Psoas muscle (tissue), 8 donors: Measurements from ENCODE around the gene PCDH19. TPM values are rescaled to one million over a fixed set of nuclear protein-coding genes. Genes with fewer than 3 reads are reported as not detected.

Experiments used
- ATAC-seq, 4 donors: fragments of 200-7000 bp; cut with Tn5 transposase; one replicate each; pipeline ENCODE4 v1.9.1; 2020; ENCODE audit warnings: moderate library complexity in 3 of 4, mild to moderate bottlenecking in 2 of 4
- DNase-seq, 2 donors: peaks; one replicate each; pipeline ENCODE4 v3.0.0-alpha.2; 2020
- H3K27ac ChIP-seq: fragments of 200-600 bp; one replicate; pipeline ENCODE4 v1.8.0; 2022
- H3K27me3 ChIP-seq, 3 donors: fragments of 200-600 bp in 1 of 3; one replicate each; pipeline versions ENCODE4 v1.6.1 to v1.8.0; 2013 to 2022; ENCODE audit warnings: low read length in 2 of 3, mild to moderate bottlenecking in 2 of 3, moderate library complexity in 1 of 3; ENCODE audit not compliant: insufficient read depth in 3 of 3
- H3K36me3 ChIP-seq, 2 donors: fragments of 200-600 bp in 1 of 2; one replicate each; pipeline versions ENCODE4 v1.6.1 to v1.8.0; 2013 to 2022; ENCODE audit warnings: low read depth in 1 of 2, mild to moderate bottlenecking in 1 of 2, moderate library complexity in 1 of 2; ENCODE audit not compliant: insufficient read depth in 1 of 2
- H3K4me1 ChIP-seq: fragments of 200-600 bp; one replicate; pipeline ENCODE4 v1.8.0; 2022
- H3K4me3 ChIP-seq: fragments of 200-600 bp; one replicate; pipeline ENCODE4 v1.8.0; 2022; ENCODE audit warnings: mild to moderate bottlenecking
- H3K9me3 ChIP-seq: fragments of 200-600 bp; one replicate; pipeline ENCODE4 v1.8.0; 2022
- WGBS, 3 donors: extraction: QIAGEN DNeasy Blood & Tissue Kit; methylation state at CpG; one replicate each; pipeline versions ENCODE4 v1.1.6 to v1.1.7; 2013; 5-methylcytosine and 5-hydroxymethylcytosine counted together
- intact Hi-C, 2 donors: fragments of 100-400 bp; cut with DNase I; formaldehyde crosslinking; loops; one replicate each; pipeline versions ENCODE4 v1.11.0 to v1.14.2; 2022
- polyA plus RNA-seq, 3 donors: library from polyadenylated mRNA; stranded (reverse); fragments of 200-250 nt; gene quantifications; one replicate each; pipeline ENCODE4 v1.2.3, GENCODE V29; 2013
- total RNA-seq, 4 donors: library from RNA; stranded (reverse); fragmentation: NEBNext Ultra II Directional in 2 of 4; extraction: Animal tissue kit (Norgen Biotek cat#: 25700) in 2 of 4; gene quantifications; one replicate each; pipeline versions ENCODE4 v1.2.1 to v1.2.4, GENCODE V29; 2021 to 2023
- TF ChIP-seq, protein P1 (sequence below): fragments of 200-600 bp; IDR thresholded peaks from one replicate; pipeline ENCODE4 v1.8.0; 2022; ENCODE audit warnings: antibody characterized with exemption
- donor health status: healthy with polysubstance abuse.
- donor health status: DM: no; HTN: no; CAD: no; lungs with moderate emphysema.
- donor health status: Bipolar disorder and iron deficiency.
- donor health status: healthy.
- donor health status: DM: yes; HTN: yes; CAD: no.
- donor health status: DM: no; HTN: no; CAD: no.
- donor health status: DM: no; HTN: no; CAD: no.
- donor health status: DM: yes; HTN: yes; CAD: no.

The PCDH19 gene
- total and polyA plus RNA-seq, 7 donors: 0.13 to 1.2 (median 0.40) TPM

DNA sequence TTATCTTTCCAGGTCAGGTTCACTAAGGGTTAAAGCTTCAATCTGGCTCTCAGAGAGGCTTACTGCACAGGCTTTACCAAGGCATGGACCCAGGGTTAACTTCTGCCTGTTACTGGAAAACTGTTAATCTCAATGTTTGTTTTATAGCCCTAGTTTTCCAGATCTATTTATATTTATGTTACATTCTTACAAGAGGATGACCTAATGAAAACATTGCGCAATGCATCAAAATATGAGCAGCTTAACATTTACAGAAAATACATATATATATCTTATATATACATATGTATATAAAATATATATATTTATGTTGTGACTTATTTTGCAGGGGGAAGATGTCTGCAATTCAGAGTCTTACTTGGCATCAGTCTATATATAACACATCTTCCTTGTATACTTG lies 112.3 kb downstream of the PCDH19 start:
- 89 to 100% (median 93%) methylated on average over 1 of the region's 1 CpG for WGBS, 3 donors
- Histone ChIP-seq H3K27me3 (peaks cover 0 to 16% (median 0%) of the 10 kb centered on the region in 3 donors), H3K36me3 (no peaks in the 10 kb centered on the region), H3K4me3 (no peak overlapping the region), H3K9me3 (no peaks in the 10 kb centered on the region), H3K27ac (no peak overlapping the region), H3K4me1 (no peaks in the 10 kb centered on the region)
- ATAC-seq: no peak
- no peak for DNase-seq
- TF ChIP-seq, protein P1, sequence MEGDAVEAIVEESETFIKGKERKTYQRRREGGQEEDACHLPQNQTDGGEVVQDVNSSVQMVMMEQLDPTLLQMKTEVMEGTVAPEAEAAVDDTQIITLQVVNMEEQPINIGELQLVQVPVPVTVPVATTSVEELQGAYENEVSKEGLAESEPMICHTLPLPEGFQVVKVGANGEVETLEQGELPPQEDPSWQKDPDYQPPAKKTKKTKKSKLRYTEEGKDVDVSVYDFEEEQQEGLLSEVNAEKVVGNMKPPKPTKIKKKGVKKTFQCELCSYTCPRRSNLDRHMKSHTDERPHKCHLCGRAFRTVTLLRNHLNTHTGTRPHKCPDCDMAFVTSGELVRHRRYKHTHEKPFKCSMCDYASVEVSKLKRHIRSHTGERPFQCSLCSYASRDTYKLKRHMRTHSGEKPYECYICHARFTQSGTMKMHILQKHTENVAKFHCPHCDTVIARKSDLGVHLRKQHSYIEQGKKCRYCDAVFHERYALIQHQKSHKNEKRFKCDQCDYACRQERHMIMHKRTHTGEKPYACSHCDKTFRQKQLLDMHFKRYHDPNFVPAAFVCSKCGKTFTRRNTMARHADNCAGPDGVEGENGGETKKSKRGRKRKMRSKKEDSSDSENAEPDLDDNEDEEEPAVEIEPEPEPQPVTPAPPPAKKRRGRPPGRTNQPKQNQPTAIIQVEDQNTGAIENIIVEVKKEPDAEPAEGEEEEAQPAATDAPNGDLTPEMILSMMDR: no peak
- intact Hi-C loops: no loop called here

DNA sequence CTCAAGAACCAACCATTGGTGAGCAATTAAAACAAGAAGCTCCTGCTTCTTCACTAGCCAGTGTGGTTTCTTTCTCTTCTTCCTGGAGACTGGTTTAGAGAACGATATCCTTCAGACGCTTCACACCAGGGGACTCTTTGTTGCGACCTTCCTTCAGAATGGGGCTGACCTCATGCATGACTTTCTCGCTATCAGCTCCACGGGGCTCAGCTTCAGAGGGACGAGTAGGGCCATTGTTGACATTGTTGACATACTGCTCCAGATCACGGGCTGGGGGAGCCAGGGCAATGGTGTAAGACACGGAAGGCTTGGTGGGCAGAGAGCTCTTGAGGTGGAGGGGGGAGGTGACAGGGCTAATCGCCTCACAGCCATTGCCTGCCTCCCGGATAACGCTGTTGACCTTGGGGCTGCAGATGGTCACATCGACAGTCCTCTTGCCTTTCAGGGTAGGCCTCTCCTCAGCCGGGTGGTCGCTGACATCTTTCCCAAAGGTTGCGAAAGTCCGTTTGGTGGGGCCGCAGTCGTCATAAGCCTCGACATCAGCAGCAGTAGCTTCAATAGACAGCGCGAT lies 113.8 kb downstream of the PCDH19 start:
- intact Hi-C loops: no loop called here
- ATAC-seq (no peak), DNase-seq (no peak)
- 67 to 88% (median 80%) methylated on average over 21 of the region's 21 CpGs for WGBS, 3 donors
- H3K4me1 ChIP-seq: no peaks in the 10 kb centered on the region
- no peak overlapping the region for H3K4me3 ChIP-seq
- TF ChIP-seq, protein P1: no peak
- H3K9me3 ChIP-seq: no peaks in the 10 kb centered on the region
- H3K36me3 ChIP-seq: no peaks in the 10 kb centered on the region
- peaks cover 0 to 13% (median 0%) of the 10 kb centered on the region in 3 donors for H3K27me3 ChIP-seq
- H3K27ac ChIP-seq: no peak overlapping the region

DNA sequence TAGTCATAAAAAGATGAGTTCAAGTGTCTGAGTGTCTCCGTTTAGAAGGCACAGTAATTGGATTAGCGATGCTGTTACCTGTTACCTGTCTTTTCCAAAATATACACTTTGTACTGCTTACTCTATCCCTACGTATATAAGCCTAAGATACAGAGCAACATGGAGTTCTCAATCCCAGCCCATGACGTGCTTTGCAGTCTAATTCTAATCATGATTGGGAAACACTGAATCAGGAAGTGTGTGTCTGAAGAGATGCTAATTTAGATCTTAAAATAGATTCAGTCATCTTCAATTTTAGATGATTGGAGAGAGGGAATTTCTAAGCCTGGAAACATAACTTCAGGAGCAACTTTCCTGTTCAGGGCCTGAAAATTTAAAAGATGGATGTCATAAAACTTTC lies 115.1 kb downstream of the PCDH19 start:
- Histone ChIP-seq H3K36me3 (no peaks in the 10 kb centered on the region), H3K9me3 (no peaks in the 10 kb centered on the region), H3K4me3 (no peak overlapping the region), H3K27me3 (peaks cover 0 to 13% (median 0%) of the 10 kb centered on the region in 3 donors), H3K27ac (no peak overlapping the region), H3K4me1 (no peaks in the 10 kb centered on the region)
- DNase-seq: no peak
- TF ChIP-seq, protein P1: no peak
- ATAC-seq: no peak
- intact Hi-C loops: no loop called here
- 65 to 88% (median 83%) methylated on average over 4 of the region's 4 CpGs for WGBS, 3 donors

DNA sequence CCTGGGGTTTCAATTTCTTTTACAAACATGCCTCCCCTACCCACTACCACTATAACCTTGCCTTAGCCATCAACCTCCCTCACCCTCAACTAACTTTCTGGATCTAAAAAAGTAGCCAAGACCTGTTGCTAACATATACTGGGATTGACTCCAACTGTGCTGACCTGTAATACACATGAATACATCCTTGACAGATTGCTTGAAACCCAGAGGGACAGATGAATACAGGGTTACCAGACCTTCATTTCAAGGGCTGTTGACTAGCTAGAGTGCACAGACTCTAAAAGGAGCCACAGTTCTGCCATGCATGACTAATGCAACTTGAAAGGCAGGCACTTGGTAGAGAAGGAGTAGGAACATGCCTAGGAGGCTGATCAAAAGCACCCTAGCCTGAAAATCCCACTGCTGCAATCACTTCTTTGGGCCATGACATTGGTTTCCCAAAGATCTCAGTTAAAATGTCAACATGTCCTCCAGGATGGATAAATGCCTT lies 121.0 kb downstream of the PCDH19 start:
- H3K27me3 ChIP-seq: peaks cover 0 to 19% (median 0%) of the 10 kb centered on the region in 3 donors

More for the DNA sequence above, 121.0 kb downstream of the PCDH19 start:
- ATAC-seq: no peak
- DNase-seq: no peak
- TF ChIP-seq, protein P1: no peak
- no peaks in the 10 kb centered on the region for H3K9me3 ChIP-seq
- H3K4me3 ChIP-seq: no peak overlapping the region
- no peaks in the 10 kb centered on the region for H3K36me3 ChIP-seq
- intact Hi-C loops: no loop called here
- no peaks in the 10 kb centered on the region for H3K4me1 ChIP-seq
- no peak overlapping the region for H3K27ac ChIP-seq
